ENCODE measurements around the gene PIWIL1. TPM values are rescaled to one million over a fixed set of nuclear protein-coding genes. Genes with fewer than 3 reads are reported as not detected.

The PIWIL1 gene
- total RNA-seq, 1 experiment from 2014 or later: not detected

DNA sequence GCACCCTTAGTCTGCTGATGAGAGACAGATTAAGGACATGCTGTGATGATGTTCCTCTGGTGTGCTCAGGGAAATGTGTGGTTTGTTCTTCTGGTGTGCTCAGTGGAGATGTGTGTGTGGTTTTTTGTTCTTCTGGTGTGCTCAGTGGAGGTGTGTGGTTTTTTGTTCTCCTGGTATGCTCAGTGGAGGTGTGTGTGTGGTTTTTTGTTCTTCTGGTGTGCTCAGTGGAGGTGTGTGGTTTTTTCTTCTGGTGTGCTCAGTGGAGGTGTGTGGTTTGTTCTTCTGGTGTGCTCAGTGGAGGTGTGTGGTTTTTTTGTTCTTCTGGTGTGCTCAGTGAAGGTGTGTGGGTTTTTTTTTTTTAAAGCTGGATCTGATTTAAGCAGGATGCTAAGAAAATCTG, 15.4 kb downstream of the PIWIL1 start:
- Histone ChIP-seq H3K18ac (ENCODE audit: insufficient read length, low read depth, low read length) (no peak overlapping the region), H3K27me3 (ENCODE audit: insufficient read depth, low read length) (no peaks in the 10 kb centered on the region), H3K14ac (ENCODE audit: insufficient read depth, low read length) (no peak overlapping the region), H2AFZ (ENCODE audit: low read length) (no peak overlapping the region), H3K23ac (ENCODE audit: insufficient read length, low read depth, low read length) (no peak overlapping the region), H3K79me1 (ENCODE audit: insufficient read depth, low read depth, low read length, poor library complexity, severe bottlenecking) (no peaks in the 10 kb centered on the region), H3K23me2 (ENCODE audit: insufficient read length, low read depth, low read length, poor library complexity, severe bottlenecking) (no peaks in the 10 kb centered on the region), H4K8ac (replicated peaks; ENCODE audit: insufficient read length, low read depth, low read length) (no peak overlapping the region), H4K20me1 (ENCODE audit: control insufficient read depth, insufficient read depth, insufficient read length) (no peaks in the 10 kb centered on the region), H3K79me2 (ENCODE audit: insufficient read depth, low read length) (no peaks in the 10 kb centered on the region), H4K91ac (ENCODE audit: insufficient read length, low read depth, low read length) (no peak overlapping the region), H3K27ac (ENCODE audit: insufficient read length, low read depth, low read length) (no peak overlapping the region), H3K4ac (ENCODE audit: low read depth, low read length) (no peak overlapping the region), H2BK15ac (ENCODE audit: low read depth, low read length) (no peak overlapping the region), H2AK5ac (ENCODE audit: insufficient read length, low read length) (no peak overlapping the region), H3K56ac (ENCODE audit: insufficient read length, low read depth, low read length) (no peak overlapping the region), H2BK12ac (ENCODE audit: insufficient read length, low read depth, low read length) (no peak overlapping the region), H3K4me2 (ENCODE audit: insufficient read depth, insufficient read length, low read length) (no peak overlapping the region), H3K9ac (ENCODE audit: extremely low read depth, insufficient read length, low read length) (no peak overlapping the region), H2BK120ac (ENCODE audit: low read depth, low read length, poor library complexity, severe bottlenecking) (no peak overlapping the region), H3K4me1 (ENCODE audit: insufficient read depth, low read length) (no peaks in the 10 kb centered on the region), H4K5ac (ENCODE audit: insufficient read length, low read depth, low read length) (no peak overlapping the region), H2BK5ac (ENCODE audit: insufficient read length, low read length) (no peak overlapping the region), H3T11ph (ENCODE audit: low read length) (no peak overlapping the region), H3K9me3 (ENCODE audit: control insufficient read depth, low read depth, low read length) (no peaks in the 10 kb centered on the region), H2BK20ac (ENCODE audit: low read depth, low read length, poor library complexity, severe bottlenecking) (no peak overlapping the region)
- H3K27me3 Mint-ChIP-seq (ENCODE audit: low read depth): peaks cover 29% of the 10 kb centered on the region
- no peaks in the 10 kb centered on the region; a peak in 1 of 7 replicates for H3K36me3 Mint-ChIP-seq (ENCODE audit: insufficient read depth in 1 of 3, low read depth in 3 of 3)
- no peak for TF ChIP-seq CTCF (conservative IDR thresholded peaks at IDR 0.05)
- peaks cover 7% of the 10 kb centered on the region in 2 experiments; a peak in 3 of 4 replicates for H3K4me1 Mint-ChIP-seq
- H3K4me3 Mint-ChIP-seq: no peak overlapping the region
- no peak for DNase-seq
- no peaks in the 10 kb centered on the region for H3K9me3 Mint-ChIP-seq
- no peak overlapping the region for H3K27ac Mint-ChIP-seq
